Neural cell (in vitro differentiated cells): Measurements from ENCODE around the gene NOX4.

Experiments
- CTCF ChIP-seq: fragments of 450-650 bp; IDR thresholded peaks from 2 replicates; pipeline ENCODE4 v1.5.1; 2014; ENCODE audit warnings: antibody characterized with exemption, mild to moderate bottlenecking, moderate library complexity; ENCODE audit not compliant: poor library complexity, severe bottlenecking
- EP300 ChIP-seq: fragments of 450-650 bp; conservative IDR thresholded peaks from 2 replicates; pipeline ENCODE4 v1.6.1; 2014; ENCODE audit warnings: antibody characterized with exemption, mild to moderate bottlenecking, moderate library complexity; ENCODE audit not compliant: poor library complexity, severe bottlenecking
- EZH2 ChIP-seq: fragments of 200-600, 300-800 bp; shearing (Covaris generic), sonication (generic); IDR thresholded peaks from 2 replicates; pipeline ENCODE4 v1.6.1; 2014; ENCODE audit warnings: antibody characterized with exemption, low read length, borderline replicate concordance, mild to moderate bottlenecking; ENCODE audit not compliant: insufficient read depth, poor library complexity, severe bottlenecking
- MXI1 ChIP-seq: fragments of 450-650 bp; conservative IDR thresholded peaks from 2 replicates; pipeline ENCODE4 v1.6.1; 2014; ENCODE audit warnings: antibody characterized with exemption, mild to moderate bottlenecking; ENCODE audit not compliant: poor library complexity, severe bottlenecking
- RAD21 ChIP-seq: fragments of 450-650 bp; conservative IDR thresholded peaks from 2 replicates; pipeline ENCODE4 v1.6.1; 2014; ENCODE audit warnings: antibody characterized with exemption, mild to moderate bottlenecking, moderate library complexity
- REST ChIP-seq: IDR thresholded peaks from 2 replicates; pipeline ENCODE4 v1.6.1; 2012; ENCODE audit warnings: borderline replicate concordance
- TAF1 ChIP-seq: IDR thresholded peaks from 2 replicates; pipeline ENCODE4 v1.6.1; 2012; ENCODE audit warnings: low read depth

GRCh38 chr11:89355646-89356045 lies 135.5 kb downstream of the NOX4 start:
- TF ChIP-seq REST (no peak), EZH2 (no peak), CTCF (no peak), EP300 (no peak), TAF1 (no peak), RAD21 (no peak), MXI1 (no peak)
